Stimulated activated CD4-positive, alpha-beta T cell treated with anti-CD3 and anti-CD28 coated beads, Interleukin-1b, Interleukin-23, amount 100 ng/mL, for 1 hour (primary cell): ENCODE measurements around the gene EEPD1.

Experiments
- DNase-seq, 2 donors: peaks; one replicate each; pipeline ENCODE4 v3.0.0-alpha.2; 2020; ENCODE audit warnings: low read depth in 2 of 2

The EEPD1 gene

DNA sequence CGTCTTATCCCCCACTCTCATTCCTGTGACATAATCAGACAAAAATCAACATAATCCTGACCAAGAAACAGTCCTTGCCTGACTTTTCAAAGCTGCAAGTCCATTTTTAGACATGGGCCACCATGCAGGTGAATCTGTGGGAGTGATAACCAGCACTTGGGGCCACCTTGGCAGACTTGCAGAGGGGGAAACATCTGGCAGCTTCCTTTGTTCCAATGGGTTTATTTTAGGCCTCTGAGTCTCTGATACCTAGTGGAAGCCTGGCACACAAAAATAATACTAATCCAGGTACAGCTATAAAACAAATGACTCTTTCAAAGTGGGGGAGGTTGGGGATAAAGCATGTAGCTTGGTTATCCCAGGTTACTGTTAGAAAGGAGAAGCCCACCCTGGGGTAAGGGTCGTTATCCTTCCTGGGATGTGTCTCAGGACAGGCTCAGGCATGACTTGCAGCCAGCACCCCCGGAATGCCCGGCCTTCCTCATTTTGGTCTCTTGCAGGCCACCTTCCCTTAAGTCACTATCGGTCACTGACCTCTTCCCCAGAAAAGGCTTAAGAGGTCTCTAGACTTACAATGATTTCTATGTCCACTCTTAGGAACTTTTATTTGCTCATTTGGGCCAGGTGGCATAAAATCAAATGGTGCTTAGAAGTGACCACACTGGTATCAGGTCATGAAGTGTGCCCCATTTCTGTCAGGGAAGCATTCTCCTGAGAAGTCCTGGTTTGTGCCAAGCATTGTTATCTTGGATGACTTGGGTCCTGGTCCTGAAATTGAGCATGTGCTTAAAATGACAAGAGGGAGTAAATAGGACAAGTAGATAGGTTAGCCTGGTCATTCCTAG lies 37.6 kb downstream of the EEPD1 start:
- DNase-seq: no peak

DNA sequence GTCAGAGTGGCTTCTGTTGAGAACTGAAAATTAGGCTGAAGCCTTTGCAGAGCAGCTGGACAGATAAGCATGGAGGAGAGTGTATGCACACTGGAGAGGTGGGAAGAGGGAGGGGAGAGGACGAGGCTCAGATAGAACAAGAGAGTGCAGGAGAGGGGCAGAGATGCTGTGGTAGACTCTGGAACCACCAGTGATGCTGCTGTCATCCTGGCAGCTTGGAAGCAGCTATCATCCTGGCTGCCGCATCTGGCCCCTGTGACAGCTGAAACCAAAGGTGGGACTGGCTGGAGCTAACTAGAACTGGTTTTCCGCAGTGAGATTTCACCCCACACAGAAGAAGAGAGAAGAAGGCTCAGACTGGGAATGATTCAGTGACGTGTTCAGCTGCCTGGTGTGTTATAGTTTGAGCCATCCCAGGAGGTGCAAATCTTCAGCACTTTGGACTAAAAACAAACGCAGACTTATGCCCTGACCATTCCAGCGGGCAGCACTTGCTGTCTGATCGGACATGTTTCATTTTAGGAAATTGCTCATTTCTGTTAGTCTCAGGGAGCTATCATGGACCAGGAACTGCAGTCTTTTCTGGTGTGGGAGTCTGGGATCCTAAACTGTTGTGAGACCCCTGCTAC lies 38.4 kb downstream of the EEPD1 start:
- no peak for DNase-seq

DNA sequence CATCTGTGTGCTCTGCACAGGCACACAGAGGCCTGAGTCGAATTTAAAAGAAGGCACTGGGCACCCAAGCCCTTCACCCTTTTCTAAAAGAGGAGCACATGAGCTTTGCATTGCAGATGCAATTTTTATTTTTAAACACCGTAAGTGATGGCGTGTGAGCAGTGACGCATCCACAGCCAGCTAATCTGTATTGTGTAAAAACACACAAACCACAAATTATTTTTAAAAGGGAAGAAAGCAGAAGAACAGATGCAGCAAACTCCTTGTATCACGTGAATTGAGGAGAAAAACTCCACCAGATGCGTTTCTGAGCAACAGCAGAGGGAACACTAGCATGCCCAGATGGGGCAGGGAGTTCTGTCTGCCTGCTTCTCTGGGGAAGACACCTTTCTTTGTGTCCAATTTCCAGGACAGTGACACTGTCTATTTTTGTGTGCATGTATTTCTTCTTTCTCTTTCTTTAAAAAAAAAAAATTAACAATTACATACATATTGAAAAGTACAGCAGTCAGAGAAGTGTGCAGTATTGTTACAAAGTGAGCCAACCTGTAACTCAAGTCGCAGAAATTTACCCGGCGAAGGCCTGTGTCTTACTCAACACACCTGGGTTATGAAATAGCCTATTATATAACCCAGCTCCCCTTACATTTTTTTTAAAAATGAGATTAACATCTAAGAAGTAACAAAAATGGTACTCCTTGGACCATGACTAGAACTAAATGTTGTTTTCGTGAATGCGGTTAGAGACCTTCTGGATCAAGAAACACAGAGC lies 39.2 kb downstream of the EEPD1 start:
- no peak for DNase-seq

DNA sequence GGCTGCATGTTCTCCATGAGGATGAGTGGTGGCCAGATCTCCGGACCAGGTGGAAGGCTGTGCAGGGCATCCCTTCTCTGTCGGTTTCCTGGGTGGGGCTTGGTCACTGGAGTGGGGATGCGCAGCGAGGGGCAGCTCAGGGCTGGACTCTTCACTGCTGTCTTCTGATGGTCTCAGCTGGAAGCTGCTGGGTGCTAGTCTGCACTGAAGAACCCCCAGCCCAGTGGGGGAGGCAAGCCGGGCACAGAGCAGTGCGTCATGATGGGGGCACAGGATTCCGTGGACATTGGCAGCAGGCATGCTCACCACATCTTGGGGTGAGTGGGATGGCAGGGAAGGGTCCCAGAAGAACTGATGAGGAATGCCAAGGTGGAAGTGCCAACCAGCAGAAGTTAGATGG lies 39.8 kb downstream of the EEPD1 start:
- no peak for DNase-seq

DNA sequence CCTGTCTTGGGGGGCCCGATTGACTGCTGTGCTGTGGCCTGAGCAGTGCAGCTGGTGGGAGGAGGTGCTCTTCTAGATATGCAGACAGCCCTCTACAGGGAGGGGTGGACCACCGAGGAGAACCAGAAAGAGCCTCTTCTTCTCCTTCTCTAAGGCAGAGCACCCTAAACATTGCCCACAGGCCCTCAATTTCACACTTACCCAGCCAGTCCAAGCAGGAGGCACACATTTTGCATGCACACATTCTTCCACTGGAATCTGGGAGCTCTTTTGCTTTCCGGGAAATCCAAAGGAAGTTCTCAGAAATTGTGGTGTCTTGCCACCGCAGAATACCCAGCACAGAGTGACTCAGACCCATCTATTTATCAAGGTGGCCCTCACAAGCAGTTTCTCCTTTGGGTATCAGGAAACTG lies 45.8 kb downstream of the EEPD1 start:
- no peak for DNase-seq

DNA sequence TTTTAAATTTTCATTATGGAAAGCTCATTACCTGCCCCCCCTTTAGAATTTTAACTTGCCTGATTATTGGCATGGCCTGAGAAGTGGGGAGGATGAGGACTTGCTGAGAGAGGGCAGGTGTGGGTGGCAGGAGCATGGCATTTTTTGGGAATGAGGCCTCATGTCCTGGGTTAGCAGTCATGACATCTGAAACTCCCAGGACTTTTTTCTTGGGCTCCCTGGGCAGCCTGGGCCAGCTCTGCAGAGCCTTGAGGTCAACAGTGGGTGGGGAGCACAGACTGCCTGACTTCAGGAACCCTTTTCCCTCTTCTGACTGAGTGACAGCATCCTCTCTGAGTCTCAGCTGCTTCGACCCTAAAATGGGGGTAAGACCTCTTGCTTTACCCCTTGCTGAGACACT lies 46.3 kb downstream of the EEPD1 start:
- no peak for DNase-seq

DNA sequence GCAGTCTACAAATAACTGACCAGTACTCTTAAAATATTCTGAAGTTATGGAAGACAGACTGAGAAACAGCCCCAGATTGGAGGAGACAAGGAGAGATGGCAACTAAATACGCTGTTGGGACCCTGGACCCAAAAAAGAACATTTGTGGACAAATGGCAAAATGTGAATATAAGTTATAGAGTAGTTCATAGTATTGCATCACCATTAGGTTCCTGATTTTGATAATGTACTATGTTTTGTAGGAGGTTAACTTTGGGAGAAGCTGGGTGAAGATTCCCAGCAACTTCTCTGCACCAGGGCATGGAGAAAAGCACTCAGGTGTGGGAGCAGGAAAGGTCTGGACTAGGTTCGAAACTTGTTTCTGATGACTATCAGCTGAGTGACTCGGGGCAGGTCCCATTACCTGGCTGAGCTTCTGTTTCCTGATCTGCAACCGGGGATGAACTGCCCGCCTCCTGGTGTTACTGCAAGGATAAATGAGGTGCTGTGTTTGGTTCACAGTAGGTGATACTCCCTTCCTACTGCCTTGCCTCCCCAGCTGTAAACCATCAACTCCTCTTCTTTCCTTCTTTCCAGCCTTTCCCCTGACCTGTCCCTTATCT lies 48.2 kb downstream of the EEPD1 start:
- DNase-seq: no peak

DNA sequence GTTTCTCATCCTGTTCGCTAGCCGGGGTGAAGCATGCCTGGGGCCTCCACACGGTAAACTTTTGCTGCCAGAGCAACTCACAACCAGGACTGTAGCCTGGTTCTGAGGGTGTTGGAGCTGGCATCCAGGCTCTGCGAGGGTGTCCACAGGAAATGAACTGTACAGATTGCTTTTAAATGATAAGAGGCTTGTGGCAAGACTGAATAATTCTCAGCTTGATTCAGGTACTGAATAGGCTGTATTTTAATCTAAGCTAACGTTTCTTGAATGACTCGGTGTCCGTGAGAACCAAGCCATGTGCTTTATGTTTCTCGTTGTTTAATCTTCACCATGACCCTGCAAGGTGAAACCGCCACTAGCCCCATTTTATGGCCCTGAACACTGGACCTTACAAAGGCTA lies 49.3 kb downstream of the EEPD1 start:
- DNase-seq: no peak

DNA sequence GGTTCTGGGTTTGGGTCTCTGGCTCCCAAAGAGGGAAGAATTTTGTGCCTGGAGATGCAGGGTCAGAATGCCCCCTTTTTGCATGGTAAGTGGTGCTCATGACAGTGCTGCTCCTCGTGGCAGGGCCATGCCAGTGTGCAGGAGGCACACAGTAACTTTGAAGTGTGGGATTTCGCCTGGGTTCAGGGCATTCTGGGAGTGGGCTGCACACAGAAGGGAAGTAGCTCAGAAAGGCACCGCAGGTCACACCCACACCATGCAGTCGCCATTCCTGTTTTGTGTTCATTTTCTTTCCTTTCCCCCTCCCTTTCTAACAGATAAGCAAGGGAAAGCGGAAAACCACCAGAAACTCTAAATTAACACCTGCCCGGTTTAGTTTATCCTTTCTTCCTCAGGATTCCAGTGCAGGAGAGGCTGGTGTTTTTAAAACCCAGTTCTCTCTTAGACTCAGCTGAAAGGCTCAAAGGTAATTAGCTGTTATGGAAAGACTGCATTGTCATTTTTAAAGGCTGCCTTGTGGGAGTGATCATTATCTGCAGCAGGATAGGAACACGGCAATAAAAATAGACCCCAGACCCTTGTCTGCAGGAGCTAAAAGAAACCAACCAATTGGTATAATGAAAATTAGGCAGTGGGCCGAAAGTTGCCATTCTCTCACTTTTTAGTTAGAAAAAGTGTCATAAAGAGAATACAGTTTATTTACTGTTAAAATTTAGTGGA lies 50.2 kb downstream of the EEPD1 start:
- no peak for DNase-seq

DNA sequence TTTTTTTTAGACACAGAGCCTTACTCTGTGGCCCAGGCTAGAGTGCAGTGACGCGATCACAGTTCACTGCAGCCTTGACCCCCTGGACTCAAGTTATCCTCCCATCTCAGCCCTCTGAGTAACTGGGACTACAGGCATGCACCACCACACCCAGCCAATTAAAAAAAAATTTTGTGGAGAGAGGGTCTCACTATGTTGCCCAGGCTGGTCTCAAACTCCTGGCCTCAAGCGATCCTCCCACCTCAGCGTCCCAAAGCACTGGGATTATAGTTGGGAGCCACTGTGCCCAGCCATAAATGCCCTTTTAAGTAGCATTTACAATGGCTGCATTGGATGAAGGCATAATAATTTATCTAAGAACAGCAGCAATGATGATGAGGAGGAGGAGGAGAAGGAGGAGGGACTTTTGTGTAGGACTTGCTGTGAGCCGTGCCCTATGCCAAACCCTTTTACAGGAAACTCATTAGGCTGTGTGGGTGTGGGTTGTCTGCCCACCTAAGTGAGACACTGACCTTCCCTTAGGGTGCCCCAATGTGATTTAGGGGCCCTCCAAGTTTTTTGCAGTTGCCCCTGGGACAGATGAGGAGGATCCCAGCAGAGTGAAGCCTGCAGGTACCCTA lies 51.1 kb downstream of the EEPD1 start:
- no peak for DNase-seq

DNA sequence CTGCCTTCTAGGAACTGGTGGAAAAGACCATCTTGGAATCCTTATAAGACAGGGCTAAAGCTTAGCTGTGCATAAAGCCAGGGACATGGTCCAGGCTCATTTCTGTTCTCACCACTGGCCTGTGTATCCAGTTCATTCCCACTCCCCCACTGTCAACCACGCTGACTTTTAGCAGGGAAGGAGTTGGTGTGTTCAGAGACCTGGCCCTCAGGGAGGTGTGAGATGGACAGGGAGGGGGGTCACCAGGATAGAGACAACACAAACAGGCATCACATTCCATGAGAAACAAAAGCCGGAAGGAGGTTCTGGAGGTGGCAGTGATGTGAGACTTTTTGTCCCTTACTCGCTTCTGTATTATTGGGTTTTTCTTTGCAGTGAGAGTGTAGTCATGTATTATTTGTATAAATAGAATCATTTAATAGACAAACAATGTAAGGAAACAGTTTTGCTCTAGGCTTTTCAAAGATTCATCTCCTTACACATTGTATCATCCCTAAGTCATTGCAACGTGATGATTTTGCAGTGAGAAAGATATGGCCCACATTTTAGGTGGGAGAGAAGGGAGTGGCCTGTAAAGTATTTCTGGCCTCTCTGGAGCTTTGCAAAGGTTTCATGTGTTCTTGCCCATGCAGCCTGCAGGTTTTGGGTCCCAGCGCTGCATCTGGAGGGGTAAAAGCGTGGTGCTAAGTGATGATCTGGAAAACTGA lies 52.0 kb downstream of the EEPD1 start:
- no peak for DNase-seq

DNA sequence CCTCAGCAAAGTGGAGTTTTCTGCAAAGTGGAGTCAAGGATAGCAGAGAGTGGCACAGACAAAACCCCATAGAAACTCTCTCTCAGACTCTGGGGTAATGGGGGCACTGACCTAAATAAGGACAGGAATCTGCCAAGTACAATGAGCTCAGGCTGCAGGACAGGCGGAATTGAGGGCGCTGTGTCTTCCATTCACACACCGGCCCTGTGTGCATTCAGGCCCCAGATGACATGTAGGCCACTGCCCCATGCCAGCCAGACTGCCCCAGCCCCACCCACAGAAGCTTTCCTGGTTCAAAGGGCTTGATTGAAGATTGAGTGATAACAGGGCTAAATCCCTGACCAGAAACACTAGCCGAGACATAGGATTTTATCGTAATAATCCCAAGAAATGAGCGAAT lies 52.7 kb downstream of the EEPD1 start:
- no peak for DNase-seq

DNA sequence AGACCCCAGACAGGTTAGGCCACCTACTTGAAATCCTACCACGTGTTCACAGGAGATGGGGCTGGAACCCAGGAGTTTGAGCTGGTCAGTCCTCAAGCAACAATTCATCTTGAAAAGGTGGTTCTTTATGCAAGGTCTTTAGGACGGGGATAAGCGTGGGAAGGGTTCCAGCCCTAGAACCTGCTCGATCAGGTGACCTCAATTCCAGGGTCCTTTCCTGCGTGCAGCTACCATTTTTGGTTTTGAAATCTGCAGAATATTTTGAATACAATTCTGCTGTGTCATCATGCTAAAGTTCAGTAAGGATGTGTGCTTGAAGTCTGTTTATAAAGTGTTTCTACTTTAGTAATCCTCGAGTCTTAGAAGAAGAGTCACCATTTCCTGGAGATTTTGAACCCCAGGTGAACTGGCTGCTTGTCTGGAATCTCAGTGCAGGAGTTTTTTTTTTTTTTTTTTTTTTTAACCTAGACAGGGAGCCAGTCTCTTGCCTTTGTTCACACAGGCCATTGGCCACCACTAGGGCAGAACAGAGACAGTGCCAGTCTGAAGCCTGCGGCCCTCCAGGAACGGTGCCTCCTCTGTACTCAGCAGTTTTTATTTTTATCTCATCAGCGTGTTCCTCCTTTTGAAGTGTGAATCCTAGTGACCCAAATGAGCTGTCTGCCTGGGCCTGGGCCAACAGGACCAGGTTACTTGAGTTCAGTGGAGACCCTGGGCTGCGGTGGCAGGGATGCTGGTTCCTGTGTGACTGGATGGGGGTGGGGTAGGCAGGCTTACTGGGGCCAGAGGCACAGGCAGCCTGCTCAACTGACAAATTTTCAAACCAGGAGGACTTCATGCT lies 54.6 kb downstream of the EEPD1 start:
- DNase-seq: no peak

DNA sequence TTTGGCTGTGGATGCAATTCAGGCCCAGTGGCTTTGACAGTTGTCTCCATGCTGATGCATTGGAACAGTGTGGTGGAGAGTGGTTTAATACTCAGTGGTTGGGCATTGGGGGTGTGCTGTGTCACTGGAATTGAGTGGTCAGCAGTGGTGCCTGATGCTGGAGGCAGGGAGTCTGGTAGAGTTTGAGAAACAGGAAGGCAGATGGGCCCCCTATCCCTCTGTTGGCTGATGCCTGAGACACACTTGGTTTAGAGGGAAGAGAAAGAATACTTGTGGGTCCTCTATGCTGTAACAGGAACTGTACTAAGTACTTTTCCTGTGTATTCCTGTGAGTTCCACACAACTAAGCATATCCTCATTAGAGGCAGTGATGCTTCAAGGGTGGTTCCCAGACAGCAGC lies 55.4 kb downstream of the EEPD1 start:
- no peak for DNase-seq

DNA sequence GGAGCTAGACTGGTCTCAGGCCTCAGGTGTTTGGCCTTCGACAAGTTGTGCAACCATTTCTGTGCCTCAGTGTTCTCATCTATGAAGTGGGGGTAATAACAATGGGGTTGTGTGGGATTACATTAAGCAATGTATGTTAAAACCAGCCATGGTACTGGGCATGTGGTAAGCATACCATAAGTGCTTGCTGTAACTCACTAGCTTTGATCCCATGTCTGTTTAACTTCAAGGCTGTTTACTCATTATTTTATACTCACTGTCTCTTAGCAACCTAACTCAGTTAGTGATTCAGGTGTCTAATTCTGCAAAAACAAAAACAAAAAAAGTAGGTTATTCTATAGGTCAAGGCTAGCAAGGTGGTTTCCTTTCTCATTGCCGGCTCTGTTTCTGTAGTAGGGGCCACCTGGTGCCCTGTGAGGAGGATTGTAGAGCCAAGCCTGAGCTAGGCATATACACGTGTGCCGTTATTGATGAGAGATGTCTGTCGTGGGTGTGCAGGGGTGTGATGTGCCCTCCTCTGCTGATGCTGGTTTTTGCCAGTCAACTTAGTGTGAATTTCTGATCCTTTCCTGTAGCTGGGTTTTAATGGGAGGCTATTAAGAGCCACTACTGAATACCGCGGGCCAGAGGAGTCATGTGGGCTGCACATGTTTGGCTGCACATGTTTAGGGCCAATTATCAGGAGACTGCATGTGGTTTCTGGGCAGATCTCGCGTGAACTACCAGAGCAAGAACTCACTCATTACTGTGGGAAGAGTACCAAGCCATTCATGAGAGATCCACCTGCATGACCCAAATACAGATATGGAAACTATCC lies 56.2 kb downstream of the EEPD1 start:
- no peak for DNase-seq

DNA sequence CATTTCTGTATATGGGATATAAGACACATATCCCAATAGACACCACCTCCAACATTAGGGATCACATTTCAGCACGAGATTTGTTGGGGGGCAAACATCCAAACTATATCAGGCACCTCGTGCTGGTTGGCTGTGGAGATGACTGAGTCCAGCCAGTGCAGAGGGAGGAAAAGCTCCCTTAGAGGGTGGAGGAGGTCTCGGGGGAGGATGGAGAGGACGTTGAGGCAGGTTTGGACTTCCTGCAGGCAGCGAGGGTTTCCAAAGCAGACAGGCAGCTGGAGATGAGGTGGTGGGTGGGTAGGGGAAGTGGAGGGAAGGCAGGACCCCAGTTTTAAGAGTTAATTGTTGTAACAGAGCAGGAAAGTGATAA lies 56.7 kb downstream of the EEPD1 start:
- no peak for DNase-seq

DNA sequence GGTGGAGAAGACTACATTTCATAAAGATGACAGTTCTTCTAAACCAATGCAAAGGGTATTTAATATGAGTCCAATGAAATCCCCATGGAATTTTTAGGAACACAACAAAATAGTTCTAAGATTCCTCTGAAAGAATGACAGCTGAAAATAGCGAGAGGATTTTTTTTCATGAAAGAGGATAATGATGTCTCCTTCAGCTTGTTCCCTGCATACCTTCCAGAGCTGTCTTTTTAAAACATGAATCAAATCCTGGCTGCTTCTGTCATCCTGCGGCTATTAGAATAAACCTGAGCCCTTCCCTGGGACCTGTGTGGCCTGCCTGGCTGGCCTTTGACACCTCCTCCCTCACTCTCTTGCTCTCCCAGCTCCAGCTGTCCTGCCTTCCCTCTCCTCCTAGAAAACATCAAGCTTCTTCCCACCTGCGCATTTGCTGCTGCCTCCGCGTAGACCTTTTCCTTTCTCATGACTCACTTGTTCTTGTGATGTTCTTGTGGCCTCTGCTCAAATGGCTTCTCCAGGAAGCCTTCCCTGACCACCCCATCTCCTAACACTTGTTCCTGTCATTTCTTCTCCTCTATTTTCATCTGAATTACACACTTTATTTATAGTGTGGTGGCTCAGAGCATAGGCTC lies 57.4 kb downstream of the EEPD1 start:
- no peak for DNase-seq
